NCI-H146 treated with DMSO at 0.1 percent for 48 hours (cell line): Measurements from ENCODE around the gene LHX1.

Source experiments
- DNase-seq: peaks from one replicate; lab custom pipeline; 2025; ENCODE audit not compliant: unreplicated experiment; lab: John Stamatoyannopoulos, UW

The LHX1 gene

DNA sequence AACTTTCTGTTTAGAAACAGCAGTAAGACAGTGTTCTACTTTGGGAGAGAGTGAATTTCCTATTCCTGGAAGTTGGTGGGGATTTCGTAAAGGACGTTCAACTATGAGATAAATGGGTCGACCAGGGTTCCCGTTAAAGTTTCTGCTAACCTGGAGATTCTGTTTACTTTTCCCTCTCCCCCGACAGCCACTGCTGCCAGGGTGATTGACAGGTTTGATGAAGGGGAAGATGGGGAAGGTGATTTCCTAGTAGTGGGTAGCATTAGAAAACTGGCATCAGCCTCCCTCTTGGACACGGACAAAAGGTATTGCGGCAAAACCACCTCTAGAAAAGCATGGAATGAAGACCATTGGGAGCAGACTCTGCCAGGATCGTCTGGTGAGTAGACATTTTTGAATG is 12.8 kb downstream of the LHX1 start:
- DNase-seq: no peak

DNA sequence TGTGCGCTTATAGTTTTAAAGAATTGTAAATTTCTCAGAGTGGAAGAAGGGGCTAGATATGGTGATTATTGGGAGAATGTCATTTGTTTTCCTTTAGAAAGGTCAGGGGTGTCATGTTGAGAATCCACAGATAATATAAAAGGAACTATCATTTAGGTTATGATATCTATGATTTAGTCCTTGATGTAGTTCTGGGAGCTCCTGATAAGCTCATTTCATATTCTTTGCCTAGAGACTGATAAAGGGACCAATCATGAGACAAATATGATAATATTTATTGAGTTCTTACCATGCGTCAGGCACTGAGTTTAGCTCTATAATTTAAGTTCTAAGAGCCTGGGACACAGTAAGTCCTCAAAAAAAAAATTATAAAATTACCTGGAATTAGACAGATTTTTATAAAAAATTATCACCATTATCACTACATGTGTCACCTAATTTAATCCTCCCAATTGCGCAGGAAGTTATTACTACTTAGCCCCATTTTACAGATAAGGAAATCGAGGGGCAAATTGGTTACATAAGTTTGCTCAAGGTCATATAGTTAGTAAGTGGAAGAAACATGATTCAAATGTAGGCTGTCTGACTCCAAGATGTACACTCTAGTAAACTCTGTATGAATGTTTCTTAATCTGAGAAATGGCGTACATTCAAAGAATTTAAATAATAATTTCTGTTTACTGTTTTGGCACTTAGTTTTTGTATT is 14.0 kb downstream of the LHX1 start:
- DNase-seq: no peak

DNA sequence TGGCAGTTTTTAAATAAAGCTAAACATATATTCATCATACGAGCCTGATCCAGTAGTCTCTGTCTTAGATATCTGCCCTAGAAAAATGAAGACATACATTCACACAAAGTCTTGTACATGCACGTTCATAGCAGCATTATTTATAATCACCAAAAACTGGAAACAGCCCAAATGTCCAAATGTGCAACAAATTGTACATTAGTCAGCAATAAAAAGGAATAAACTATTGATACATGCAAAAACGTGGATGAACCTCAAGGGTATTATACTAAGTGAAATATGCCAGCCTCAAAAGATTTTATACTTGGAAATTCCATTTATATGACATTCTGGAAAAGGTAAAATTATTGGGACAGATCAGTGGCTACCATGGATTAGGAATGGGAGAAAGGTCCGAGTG is 34.2 kb downstream of the LHX1 start:
- no peak for DNase-seq

DNA sequence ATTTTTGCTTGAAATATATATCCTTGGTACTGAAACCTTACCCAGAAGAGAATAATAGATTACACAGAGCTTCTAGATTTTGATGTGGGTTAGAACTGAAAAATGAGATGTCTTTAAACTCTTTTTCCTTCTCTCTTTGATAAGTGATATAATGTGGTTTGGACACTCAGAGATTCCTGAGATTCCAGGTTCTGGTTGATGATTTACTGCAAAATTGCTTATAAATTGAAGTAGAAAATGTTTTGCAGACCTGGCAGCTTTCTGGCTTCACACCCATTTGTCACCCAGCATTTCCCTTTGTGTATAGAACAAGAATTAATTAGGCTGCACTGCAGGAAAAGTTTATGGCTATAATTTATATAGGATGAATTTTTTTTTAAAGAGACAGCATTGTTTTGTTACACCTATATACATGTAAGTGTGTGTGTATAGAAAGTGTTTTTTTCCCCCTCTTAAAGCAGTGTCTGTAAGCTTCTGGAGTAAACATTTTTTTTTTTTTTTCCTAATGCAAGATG is 35.0 kb downstream of the LHX1 start:
- no peak for DNase-seq

DNA sequence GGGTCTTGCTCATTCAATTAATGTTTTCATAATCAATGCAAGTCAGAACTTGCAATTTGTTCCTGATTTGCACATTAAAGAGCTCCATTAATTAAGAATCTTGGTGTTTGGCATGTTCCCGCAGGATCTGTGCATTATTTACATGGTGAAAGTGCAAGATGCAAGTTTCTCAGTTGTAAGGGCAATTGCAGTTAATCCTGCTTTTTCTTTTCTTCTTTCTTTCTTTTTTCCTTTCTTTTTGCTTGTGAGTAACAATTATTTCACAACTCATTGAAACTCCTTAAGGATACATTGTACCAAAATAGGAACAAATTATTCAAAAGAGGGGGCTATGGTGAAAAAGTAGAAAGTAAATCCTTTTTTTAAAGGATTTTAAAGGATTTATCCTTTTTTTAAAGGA is 35.6 kb downstream of the LHX1 start:
- DNase-seq: no peak

DNA sequence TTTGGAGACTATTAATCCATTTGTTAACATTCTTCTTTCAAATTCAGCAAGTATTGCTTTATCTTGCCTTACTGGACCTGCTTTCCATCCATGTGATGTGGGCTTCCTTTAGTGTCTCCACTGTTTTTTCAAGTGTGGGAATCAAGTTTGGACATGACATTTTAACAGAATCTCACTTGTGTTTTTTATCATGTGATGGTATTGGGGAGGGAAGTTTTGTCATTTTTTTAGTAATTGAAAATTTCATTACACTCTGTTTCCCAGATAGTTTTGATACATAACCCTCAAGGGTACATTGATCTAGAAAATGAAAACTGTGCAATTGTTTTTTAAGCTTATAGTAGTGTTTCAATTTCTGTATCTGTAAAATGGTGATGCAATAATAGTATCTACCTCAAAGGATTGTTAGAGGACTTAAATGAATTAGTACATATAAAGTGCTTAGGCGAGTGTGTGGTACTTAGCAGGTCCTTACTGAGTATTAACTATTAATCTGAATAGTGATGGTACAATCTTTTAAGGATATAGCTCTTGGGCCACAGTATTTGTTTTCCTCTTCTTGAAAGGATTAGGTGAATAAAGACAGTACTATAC is 38.7 kb downstream of the LHX1 start:
- no peak for DNase-seq

DNA sequence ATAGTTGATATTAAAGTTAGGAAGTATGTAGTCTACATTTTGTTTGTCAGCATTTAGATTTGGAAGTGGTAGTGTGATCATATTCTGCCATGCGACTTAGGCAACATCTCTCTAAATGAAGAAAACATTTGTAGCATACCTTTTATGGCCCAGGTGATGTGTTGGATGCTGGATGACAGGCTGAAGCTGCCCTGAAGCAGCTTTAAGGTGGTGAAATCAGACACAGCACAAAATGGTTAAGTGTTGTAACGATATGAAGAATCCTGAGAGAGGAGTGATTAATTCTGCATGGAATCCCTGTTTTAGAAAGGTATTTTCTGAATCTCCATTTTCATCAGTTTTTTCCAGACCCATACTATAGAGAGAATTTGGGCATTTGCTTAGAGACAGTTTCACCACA is 39.8 kb downstream of the LHX1 start:
- DNase-seq: no peak

DNA sequence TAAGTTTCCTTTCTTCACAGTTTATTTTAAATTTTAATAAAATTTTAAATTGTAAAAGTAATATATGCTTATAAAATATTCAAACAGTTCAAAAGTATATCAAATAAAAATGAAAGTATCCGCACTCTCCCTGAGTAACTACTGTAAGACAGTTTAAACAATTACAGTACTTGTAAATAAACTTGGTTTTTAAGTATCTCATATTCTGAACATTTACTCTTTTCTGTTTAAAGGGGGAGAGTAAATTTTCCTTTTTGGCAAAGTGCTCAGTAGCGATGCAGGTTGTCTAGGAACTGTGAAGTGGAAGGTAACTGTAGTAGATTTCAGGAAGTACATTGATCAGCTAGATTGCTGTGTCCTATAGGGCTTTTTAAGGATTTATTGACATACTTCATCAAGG is 40.3 kb downstream of the LHX1 start:
- no peak for DNase-seq

DNA sequence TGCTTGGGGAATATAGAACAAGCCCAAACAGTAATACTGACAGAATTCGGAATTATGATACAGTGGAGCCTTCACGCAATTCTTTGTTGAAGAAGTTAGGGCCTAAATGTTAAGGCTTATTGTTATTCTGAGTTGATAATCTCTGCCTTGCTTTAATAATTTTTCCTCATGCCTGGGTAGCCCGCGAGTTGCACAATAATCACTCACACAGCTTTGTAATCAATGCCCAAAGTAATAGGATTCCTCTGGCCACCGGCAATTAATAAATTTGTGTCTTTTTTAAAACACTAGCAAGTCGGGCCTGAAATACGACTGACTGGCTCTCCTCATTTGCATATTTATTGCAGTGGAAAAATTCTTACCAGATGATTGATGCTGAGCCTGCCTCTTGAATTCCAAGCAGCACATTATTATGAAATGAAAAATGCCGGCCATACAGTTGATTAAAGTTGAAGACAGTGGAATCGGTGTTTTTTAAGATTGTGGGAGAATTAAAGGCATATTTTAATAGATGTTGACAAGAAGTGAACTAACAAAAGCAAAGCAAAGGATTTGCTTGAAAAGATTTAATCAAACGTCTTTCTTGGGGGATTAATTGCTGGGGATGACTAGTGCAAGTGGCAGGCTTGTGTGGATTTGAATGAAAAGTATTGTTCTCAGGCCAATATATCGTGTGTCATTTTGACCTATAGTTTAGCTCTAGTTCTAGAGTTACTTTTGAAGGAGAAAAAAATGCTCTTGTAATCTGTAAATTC is 41.7 kb downstream of the LHX1 start:
- no peak for DNase-seq

DNA sequence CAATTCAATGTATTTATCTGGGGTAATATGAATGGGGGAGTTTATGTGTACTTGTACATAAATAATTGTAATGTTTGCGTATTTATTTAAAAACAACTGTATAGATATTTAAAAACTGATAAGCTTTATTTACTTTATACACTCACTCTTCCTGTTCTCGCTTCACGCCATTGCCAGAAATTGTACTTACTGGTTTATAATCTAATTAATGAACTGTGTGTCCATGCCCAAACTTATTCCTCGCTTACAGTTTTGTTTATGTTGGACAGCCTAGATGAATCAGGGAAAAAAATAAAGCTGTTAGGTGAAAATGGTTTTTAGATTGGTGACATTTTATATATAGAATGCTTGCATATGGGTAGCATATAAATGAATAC is 42.3 kb downstream of the LHX1 start:
- no peak for DNase-seq

DNA sequence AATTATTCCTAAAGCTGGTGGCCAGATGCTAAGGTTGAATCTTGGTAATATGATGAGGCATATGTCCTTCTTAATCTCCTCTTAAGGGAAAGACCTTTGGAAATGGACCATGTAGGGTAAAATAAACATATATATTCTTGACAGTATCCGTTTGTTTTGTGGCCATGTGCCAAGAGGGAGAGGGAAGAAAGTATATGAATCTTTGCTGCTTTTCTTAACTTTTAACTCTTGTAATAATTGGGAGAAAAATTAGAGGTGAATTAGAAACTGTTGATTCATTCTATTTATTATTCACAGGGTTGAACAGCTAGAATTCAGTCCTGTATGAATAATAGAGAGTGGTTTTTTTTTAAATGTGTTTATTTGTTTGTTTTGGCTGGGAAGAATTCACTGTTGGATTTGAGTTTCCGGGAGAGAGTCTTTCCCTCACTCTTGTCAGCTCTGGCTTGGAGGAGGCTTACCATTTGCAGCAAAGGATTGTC is 43.0 kb downstream of the LHX1 start:
- no peak for DNase-seq

DNA sequence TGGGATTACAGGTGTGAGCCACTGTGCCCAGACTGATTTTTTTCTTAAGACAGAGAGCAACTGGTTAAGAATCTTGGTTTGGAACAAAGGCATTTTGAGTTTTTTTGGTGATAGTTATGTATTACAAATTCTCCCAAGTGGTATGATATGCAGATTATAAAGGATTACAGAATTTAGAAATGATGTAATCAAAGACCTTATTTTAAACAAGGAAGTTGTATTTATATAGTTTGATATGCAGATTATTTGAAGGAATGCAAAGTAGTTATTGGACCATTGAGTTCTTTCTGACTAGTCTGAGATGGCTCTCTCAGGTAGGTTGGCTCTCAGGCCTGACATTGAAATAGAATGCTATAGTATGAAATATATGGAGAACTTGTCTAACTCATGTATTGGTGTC is 46.3 kb downstream of the LHX1 start:
- no peak for DNase-seq

DNA sequence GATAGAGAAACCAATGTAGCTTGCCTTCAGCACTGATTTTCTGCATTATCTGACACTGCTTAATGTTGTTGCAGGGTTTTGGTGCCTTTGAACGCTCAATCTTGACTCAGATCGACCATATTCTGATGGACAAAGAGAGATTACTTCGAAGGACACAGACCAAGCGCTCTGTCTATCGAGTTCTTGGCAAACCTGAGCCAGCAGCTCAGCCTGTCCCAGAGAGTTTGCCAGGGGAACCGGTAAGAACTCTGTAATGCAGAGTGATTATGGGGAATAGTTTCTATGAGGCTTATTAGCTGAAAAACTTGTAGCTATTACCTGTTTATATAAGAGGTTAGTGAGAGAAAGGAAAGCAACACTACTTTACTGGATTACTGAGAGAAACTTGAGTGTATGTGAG is 51.9 kb downstream of the LHX1 start:
- no peak for DNase-seq

DNA sequence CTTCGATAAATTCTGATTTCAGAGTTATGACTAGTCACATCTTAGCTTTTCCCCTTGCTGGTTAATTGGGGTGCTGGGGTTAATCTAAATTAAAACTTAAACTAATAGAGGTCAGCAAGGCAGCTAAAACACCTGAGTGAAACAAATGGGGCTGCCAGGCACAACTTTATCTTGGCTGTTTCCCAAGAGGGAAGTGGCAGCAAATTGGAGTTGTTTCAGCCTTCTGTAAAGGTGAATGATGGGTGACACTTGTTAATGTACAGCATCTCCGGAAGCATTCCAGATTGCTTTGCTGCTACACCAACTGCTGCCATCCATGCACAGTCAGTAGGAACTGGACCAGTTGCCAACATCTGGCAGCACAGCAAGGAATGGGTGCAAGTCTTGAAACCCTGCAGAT is 55.4 kb downstream of the LHX1 start:
- no peak for DNase-seq

DNA sequence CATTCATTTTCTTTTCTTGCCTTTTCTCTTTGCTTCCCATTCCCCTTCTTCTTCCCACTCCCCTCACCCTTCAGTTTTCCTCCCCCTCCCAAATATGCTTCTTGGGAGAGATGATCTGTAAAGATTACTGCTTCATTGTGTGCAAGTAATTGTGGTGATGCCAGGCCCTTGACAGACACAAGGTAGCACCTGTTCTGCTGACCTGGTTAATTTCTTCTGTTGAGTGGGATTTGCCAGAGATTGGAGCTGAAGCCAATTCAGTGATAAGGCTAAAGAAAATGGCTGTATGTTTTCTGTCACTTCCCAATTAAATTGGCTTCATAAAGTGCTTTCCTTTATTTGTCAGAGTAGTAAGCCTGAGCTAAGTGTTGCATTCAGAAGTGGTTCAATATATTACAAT is 56.0 kb downstream of the LHX1 start:
- no peak for DNase-seq
